ENCODE measurements around the gene RNF40. TPM values are rescaled to one million over a fixed set of nuclear protein-coding genes. Genes with fewer than 3 reads are reported as not detected.

Gene RNF40
- total and polyA plus RNA-seq, 2 of the 8 experiments (the other 6 are each of a cell fraction or from before 2014, with no cell fraction given), result 38.5 to 68.7 TPM

GRCh38 chr16:30783280-30784109 is 21.4 kb downstream of the RNF40 start (continued):
- TF ChIP-seq CHD7 (IDR thresholded peaks at IDR 0.05; ENCODE audit: insufficient replicate concordance, low read length), result no peak
- no peak for TF ChIP-seq GABPA (IDR thresholded peaks at IDR 0.05; ENCODE audit: borderline replicate concordance, insufficient read depth, low read length)
- no peak for TF ChIP-seq SRF (IDR thresholded peaks at IDR 0.05; ENCODE audit: low read depth, low read length)

Data from H1 (cell line).